Liver (tissue), 9 donors: ENCODE measurements around the gene RGS3. TPM values are rescaled to one million over a fixed set of nuclear protein-coding genes. Genes with fewer than 3 reads are reported as not detected.
A peak's percentile ranks its signal among the peaks of the same experiment; 100 is the strongest.

ENCODE experiments used
- DNase-seq: peaks from one replicate; pipeline ENCODE4 v3.0.0-alpha.2; 2017; ENCODE audit warnings: low spot score
- H3K27ac ChIP-seq, 2 donors: one replicate each; pipeline ENCODE4 v1.7.0; 2013; ENCODE audit warnings: inconsistent platforms in 2 of 2, low read length in 2 of 2, control low read depth in 1 of 2, low read depth in 1 of 2, mild to moderate bottlenecking in 1 of 2
- H3K27me3 ChIP-seq, 4 donors: one replicate each; pipeline versions ENCODE4 v1.6.1 to v1.7.0; 2013; ENCODE audit warnings: low read length in 3 of 4, inconsistent platforms in 1 of 4, mild to moderate bottlenecking in 1 of 4, moderate library complexity in 1 of 4; ENCODE audit not compliant: control insufficient read depth in 4 of 4, insufficient read depth in 4 of 4
- H3K36me3 ChIP-seq, 4 donors: one replicate each; pipeline versions ENCODE4 v1.6.1 to v1.7.0; 2013; ENCODE audit warnings: low read length in 3 of 4, mild to moderate bottlenecking in 3 of 4, low read depth in 1 of 4, moderate library complexity in 1 of 4; ENCODE audit not compliant: control insufficient read depth in 4 of 4, insufficient read depth in 3 of 4
- H3K4me1 ChIP-seq, 4 donors: one replicate each; pipeline versions ENCODE4 v1.6.1 to v1.7.0; 2013; ENCODE audit warnings: low read length in 3 of 4, mild to moderate bottlenecking in 3 of 4, moderate library complexity in 1 of 4; ENCODE audit not compliant: control insufficient read depth in 4 of 4, insufficient read depth in 4 of 4
- H3K4me3 ChIP-seq, 3 donors: one replicate each; pipeline versions ENCODE4 v1.6.1 to v1.7.0; 2013; ENCODE audit warnings: low read length in 3 of 3, control low read depth in 1 of 3, low read depth in 1 of 3, mild to moderate bottlenecking in 1 of 3
- H3K9ac ChIP-seq, 2 donors: one replicate each; pipeline ENCODE4 v1.7.0; 2013; ENCODE audit warnings: low read length in 2 of 2, mild to moderate bottlenecking in 2 of 2, moderate library complexity in 2 of 2, control low read depth in 1 of 2, low read depth in 1 of 2
- H3K9me3 ChIP-seq, 4 donors: one replicate each; pipeline versions ENCODE4 v1.6.1 to v1.7.0; 2013; ENCODE audit warnings: low read length in 3 of 4; ENCODE audit not compliant: control insufficient read depth in 4 of 4
- ATF3 ChIP-seq: IDR thresholded peaks from 2 replicates; pipeline ENCODE4 v1.6.1; 2016; ENCODE audit warnings: antibody characterized with exemption
- CTCF ChIP-seq: fragments of 150-350 bp; IDR thresholded peaks from 2 replicates; pipeline ENCODE4 v1.5.1; 2017; ENCODE audit warnings: improper control_type of control experiment, low read depth, low read length; ENCODE audit not compliant: missing input control
- EGR1 ChIP-seq, 2 donors: IDR thresholded peaks; 2 replicates each; pipeline ENCODE4 v1.6.1; 2016 to 2018; ENCODE audit warnings: antibody characterized with exemption in 2 of 2, low read depth in 2 of 2
- FOXA1 ChIP-seq: IDR thresholded peaks from 2 replicates; pipeline ENCODE4 v1.6.1; 2016; ENCODE audit warnings: antibody characterized with exemption
- FOXA2 ChIP-seq: IDR thresholded peaks from 2 replicates; pipeline ENCODE4 v1.6.1; 2016; ENCODE audit warnings: antibody characterized with exemption
- GABPA ChIP-seq, 2 donors: IDR thresholded peaks in 1 of 2; conservative IDR thresholded peaks in 1 of 2; 2 replicates each; pipeline ENCODE4 v1.6.1; 2016; ENCODE audit warnings: antibody characterized with exemption in 2 of 2, mild to moderate bottlenecking in 1 of 2, moderate library complexity in 1 of 2
- HNF4A ChIP-seq, 2 donors: conservative IDR thresholded peaks; 2 replicates each; pipeline ENCODE4 v1.6.1; 2016; ENCODE audit warnings: antibody characterized with exemption in 2 of 2, mild to moderate bottlenecking in 2 of 2
- HNF4G ChIP-seq: IDR thresholded peaks from 2 replicates; pipeline ENCODE4 v1.6.1; 2016; ENCODE audit warnings: antibody characterized with exemption
- JUND ChIP-seq, 2 donors: IDR thresholded peaks; 2 replicates each; pipeline ENCODE4 v1.6.1; 2016; ENCODE audit warnings: antibody characterized with exemption in 2 of 2
- MAX ChIP-seq: IDR thresholded peaks from 2 replicates; pipeline ENCODE4 v1.6.1; 2016; ENCODE audit warnings: antibody characterized with exemption
- NR2F2 ChIP-seq: IDR thresholded peaks from 2 replicates; pipeline ENCODE4 v1.6.1; 2016; ENCODE audit warnings: antibody characterized with exemption
- RAD21 ChIP-seq, 2 donors: IDR thresholded peaks; 2 replicates each; pipeline ENCODE4 v1.6.1; 2016; ENCODE audit warnings: antibody characterized with exemption in 2 of 2, mild to moderate bottlenecking in 2 of 2
- REST ChIP-seq: IDR thresholded peaks from 2 replicates; pipeline ENCODE4 v1.6.1; 2016; ENCODE audit warnings: antibody characterized with exemption, mild to moderate bottlenecking
- RXRA ChIP-seq, 2 donors: IDR thresholded peaks; 2 replicates each; pipeline ENCODE4 v1.6.1; 2017 to 2018; ENCODE audit warnings: antibody characterized with exemption in 2 of 2, mild to moderate bottlenecking in 1 of 2
- SP1 ChIP-seq: IDR thresholded peaks from 2 replicates; pipeline ENCODE4 v1.6.1; 2018; ENCODE audit warnings: antibody characterized with exemption, mild to moderate bottlenecking
- TAF1 ChIP-seq: conservative IDR thresholded peaks from 2 replicates; pipeline ENCODE4 v1.6.1; 2016; ENCODE audit warnings: antibody characterized with exemption, mild to moderate bottlenecking
- YY1 ChIP-seq: IDR thresholded peaks from 2 replicates; pipeline ENCODE4 v1.6.1; 2016; ENCODE audit warnings: antibody characterized with exemption, mild to moderate bottlenecking
- ZBTB33 ChIP-seq: IDR thresholded peaks from 2 replicates; pipeline ENCODE4 v1.6.1; 2016; ENCODE audit warnings: antibody characterized with exemption
- WGBS: extraction: QIAGEN DNeasy Blood & Tissue Kit; methylation state at CpG from one replicate; pipeline ENCODE4 v1.1.7; 2013; 5-methylcytosine and 5-hydroxymethylcytosine counted together
- polyA plus RNA-seq, 2 donors: library from polyadenylated mRNA; stranded (reverse) in 1 of 2; unstranded in 1 of 2; fragments of 200-250 nt in 1 of 2; fragments of >200 nt in 1 of 2; fragmentation: Nextera tagmentation in 1 of 2; extraction: Ambion mirVana in 1 of 2; gene quantifications; one replicate each; pipeline versions ENCODE4 v1.2.1 to v1.2.3, GENCODE V29; 2013 to 2015
- total RNA-seq, 2 donors: library from RNA; depleted of rRNA; stranded (reverse); fragments of >200 nt; gene quantifications; one replicate each; pipeline ENCODE4 v1.2.3, GENCODE V29; 2014
- donor health status: healthy.
- donor health status: healthy.
- donor health status: healthy.
- donor health status: healthy.
- donor health status: healthy.

The RGS3 gene
- total and polyA plus RNA-seq, 4 donors: 13.0 to 65.0 (median 28.3) TPM

- Histone ChIP-seq H3K36me3 (no peaks in the 10 kb centered on the region), H3K27me3 (no peaks in the 10 kb centered on the region), H3K9me3 (no peaks in the 10 kb centered on the region), H3K27ac (peak overlapping the region; percentile 61 to 67), H3K4me3 (no peak overlapping the region), H3K4me1 (peaks cover 14 to 47% (median 31%) of the 10 kb centered on the region in 4 donors), H3K9ac (peak overlapping the region in 1 of 2 donors; percentile 47)
- TF ChIP-seq HNF4A (conservative IDR thresholded peaks at IDR 0.05): peak; percentile 56 to 65
- peak; percentile 57 for TF ChIP-seq MAX
- TF ChIP-seq REST: peak; percentile 69
- TF ChIP-seq HNF4G: peak; percentile 13
- peak; percentile 96 for TF ChIP-seq YY1
- TF ChIP-seq ZBTB33: no peak
- peak; percentile 64 for TF ChIP-seq NR2F2
- TF ChIP-seq CTCF: no peak
- peak; percentile 38 for TF ChIP-seq FOXA1
- no peak for TF ChIP-seq GABPA (IDR thresholded peaks at IDR 0.05 in 1 of 2, conservative IDR thresholded peaks at IDR 0.05 in 1 of 2)
- no peak for TF ChIP-seq FOXA2
- peak; percentile 83 to 90 for TF ChIP-seq RXRA (IDR thresholded peaks at IDR 0.05)
- TF ChIP-seq EGR1 (IDR thresholded peaks at IDR 0.05; ENCODE audit: low read depth in 2 of 2): peak; percentile 100
- TF ChIP-seq ATF3: peak; percentile 36
- TF ChIP-seq SP1: peak; percentile 92
- peak in 1 of 2 donors; percentile 70 for TF ChIP-seq JUND (IDR thresholded peaks at IDR 0.05)
- no peak for TF ChIP-seq TAF1
- peak; percentile 44 to 51 for TF ChIP-seq RAD21 (IDR thresholded peaks at IDR 0.05)
- 26% methylated on average over 14 of the region's 14 CpGs for WGBS
- DNase-seq: no peak
Measured at GRCh38 chr9:113614843-113615648, 151.5 kb downstream of the RGS3 start.
